Effector memory CD4-positive, alpha-beta T cell (primary cell): Measurements from ENCODE around the gene APH1B.

ENCODE experiments used
- DNase-seq, 3 donors: peaks; one replicate each; pipeline ENCODE4 v3.0.0-alpha.2; 2020
- H3K27ac ChIP-seq: 2 replicates; pipeline ENCODE4 v1.7.0; 2013; ENCODE audit warnings: mild to moderate bottlenecking, low read length, moderate library complexity; ENCODE audit not compliant: insufficient read depth, poor library complexity, severe bottlenecking
- H3K27me3 ChIP-seq: replicated peaks from 2 replicates; pipeline ENCODE4 v1.7.0; 2013; ENCODE audit warnings: mild to moderate bottlenecking, low read length; ENCODE audit not compliant: insufficient read depth, control insufficient read depth, poor library complexity, severe bottlenecking
- H3K36me3 ChIP-seq: 2 replicates; pipeline ENCODE4 v1.7.0; 2013; ENCODE audit warnings: mild to moderate bottlenecking, low read length, moderate library complexity; ENCODE audit not compliant: control insufficient read depth, insufficient read depth
- H3K4me1 ChIP-seq: 2 replicates; pipeline ENCODE4 v1.7.0; 2013; ENCODE audit warnings: low read length, mild to moderate bottlenecking; ENCODE audit not compliant: control insufficient read depth, insufficient read depth, poor library complexity, severe bottlenecking
- H3K4me3 ChIP-seq: 2 replicates; pipeline ENCODE4 v1.7.0; 2013; ENCODE audit warnings: low read length, low read depth, mild to moderate bottlenecking; ENCODE audit not compliant: insufficient read depth, poor library complexity, severe bottlenecking
- H3K9me3 ChIP-seq: 2 replicates; pipeline ENCODE4 v1.7.0; 2013; ENCODE audit warnings: mild to moderate bottlenecking, low read length, moderate library complexity; ENCODE audit not compliant: control insufficient read depth

Gene APH1B

DNA sequence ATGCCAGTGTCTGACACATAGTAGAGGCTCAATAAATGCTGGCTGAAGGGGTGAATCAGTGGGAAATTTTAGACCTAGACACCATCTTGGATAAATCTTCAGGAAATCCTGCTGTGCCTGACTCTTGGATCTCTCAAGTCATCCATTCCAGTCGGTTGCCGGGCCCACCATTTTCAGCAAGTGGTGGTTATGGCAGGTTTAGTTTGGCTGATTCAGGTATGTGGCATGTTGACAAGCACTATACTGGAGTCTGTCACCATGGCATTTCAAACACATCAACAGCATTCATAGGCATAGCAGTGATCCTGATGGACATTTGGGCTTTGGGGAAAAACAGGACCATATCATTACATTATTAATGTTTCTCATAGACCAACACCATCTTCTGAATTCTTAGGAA is 25.7 kb upstream of the APH1B start:
- DNase-seq, result no peak
- H3K27me3 ChIP-seq, result no peaks in the 10 kb centered on the region
- H3K9me3 ChIP-seq, result no peaks in the 10 kb centered on the region
- H3K4me3 ChIP-seq, result no peak overlapping the region
- no peak overlapping the region for H3K27ac ChIP-seq
- no peaks in the 10 kb centered on the region for H3K4me1 ChIP-seq
- peaks cover 44% of the 10 kb centered on the region for H3K36me3 ChIP-seq

DNA sequence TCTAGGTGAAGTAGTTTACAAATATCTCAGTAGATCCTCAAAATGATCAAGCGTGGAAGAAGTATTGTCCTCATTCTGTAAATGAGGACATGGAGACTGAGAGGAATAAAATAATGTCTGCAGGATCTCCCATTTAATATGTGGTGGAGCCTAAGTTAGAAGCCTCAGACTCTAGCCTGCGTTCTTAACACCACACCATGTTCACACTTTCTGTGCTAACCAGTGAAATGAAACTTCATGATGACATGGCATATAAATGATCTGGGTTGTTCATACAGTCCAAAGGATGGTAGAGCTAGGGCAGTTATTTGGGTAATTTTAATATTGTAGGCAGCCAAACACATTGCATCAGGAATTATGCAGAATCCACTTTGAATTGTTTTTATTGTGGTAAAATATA is 25.1 kb upstream of the APH1B start:
- no peaks in the 10 kb centered on the region for H3K4me1 ChIP-seq
- peaks cover 41% of the 10 kb centered on the region for H3K36me3 ChIP-seq
- H3K27ac ChIP-seq, result no peak overlapping the region
- no peaks in the 10 kb centered on the region for H3K27me3 ChIP-seq
- DNase-seq, result no peak
- H3K9me3 ChIP-seq, result no peaks in the 10 kb centered on the region
- H3K4me3 ChIP-seq, result no peak overlapping the region

GRCh38 chr15:63254991-63255390 is 22.4 kb upstream of the APH1B start:
- Histone ChIP-seq H3K4me1 (no peaks in the 10 kb centered on the region), H3K9me3 (no peaks in the 10 kb centered on the region), H3K36me3 (peaks cover 47% of the 10 kb centered on the region), H3K27me3 (no peaks in the 10 kb centered on the region), H3K4me3 (no peak overlapping the region), H3K27ac (no peak overlapping the region)
- no peak for DNase-seq

- Histone ChIP-seq H3K27ac (no peak overlapping the region), H3K27me3 (no peaks in the 10 kb centered on the region)
- no peak for DNase-seq
These were observed 21.9 kb upstream of the APH1B start for GRCh38 chr15:63255489-63255990.

DNA sequence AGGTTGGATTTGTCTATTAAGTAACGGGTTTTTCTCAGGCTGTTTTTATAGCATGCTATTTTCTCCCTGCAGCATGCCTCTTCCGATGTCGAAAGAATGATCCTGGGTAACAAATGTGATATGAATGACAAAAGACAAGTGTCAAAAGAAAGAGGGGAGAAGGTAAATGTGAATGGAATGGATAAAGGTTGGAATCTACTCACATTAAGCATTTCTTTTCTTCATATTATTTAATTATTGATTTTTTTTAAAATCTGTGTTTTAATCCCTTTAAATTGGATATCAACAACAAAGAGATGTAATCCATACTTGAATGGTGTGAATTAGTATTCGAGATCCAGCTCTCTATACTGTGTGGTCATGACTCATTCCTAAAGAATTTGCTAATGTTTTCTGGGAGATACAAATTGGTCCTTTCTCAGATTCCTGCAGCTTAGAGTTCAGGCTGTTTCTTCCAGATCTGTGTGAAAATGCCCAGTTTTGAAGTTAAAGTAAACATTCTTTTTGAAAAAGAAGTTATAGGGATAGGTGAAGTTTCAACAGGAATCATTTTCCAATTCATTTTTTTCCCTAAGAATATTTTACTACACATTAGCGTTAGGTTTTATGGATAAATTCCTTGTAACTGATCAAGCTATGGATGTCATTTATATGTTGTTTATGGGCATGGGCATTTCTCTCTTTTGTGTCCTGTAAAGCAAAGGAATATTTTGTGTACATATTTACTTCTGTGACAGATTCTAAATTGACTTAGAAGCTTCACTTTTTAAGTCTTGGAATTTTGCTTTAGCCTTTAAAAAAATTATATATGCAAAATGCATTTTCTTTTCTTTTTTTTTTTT is 20.8 kb upstream of the APH1B start:
- H3K27ac ChIP-seq, result no peak overlapping the region
- H3K27me3 ChIP-seq, result no peaks in the 10 kb centered on the region
- no peak overlapping the region for H3K4me3 ChIP-seq
- H3K36me3 ChIP-seq, result peaks cover 49% of the 10 kb centered on the region
- H3K4me1 ChIP-seq, result no peaks in the 10 kb centered on the region
- no peaks in the 10 kb centered on the region for H3K9me3 ChIP-seq
- no peak for DNase-seq

More at GRCh38 chr15:63255489-63255990, 21.9 kb upstream of the APH1B start:
- Histone ChIP-seq H3K4me1 (no peaks in the 10 kb centered on the region), H3K36me3 (peaks cover 47% of the 10 kb centered on the region), H3K4me3 (no peak overlapping the region), H3K9me3 (no peaks in the 10 kb centered on the region)

- Histone ChIP-seq H3K9me3 (no peaks in the 10 kb centered on the region), H3K4me3 (no peak overlapping the region), H3K4me1 (no peaks in the 10 kb centered on the region), H3K27me3 (no peaks in the 10 kb centered on the region), H3K36me3 (peaks cover 57% of the 10 kb centered on the region), H3K27ac (no peak overlapping the region)
- no peak for DNase-seq
These were observed 18.7 kb upstream of the APH1B start for GRCh38 chr15:63258658-63259057.

DNA sequence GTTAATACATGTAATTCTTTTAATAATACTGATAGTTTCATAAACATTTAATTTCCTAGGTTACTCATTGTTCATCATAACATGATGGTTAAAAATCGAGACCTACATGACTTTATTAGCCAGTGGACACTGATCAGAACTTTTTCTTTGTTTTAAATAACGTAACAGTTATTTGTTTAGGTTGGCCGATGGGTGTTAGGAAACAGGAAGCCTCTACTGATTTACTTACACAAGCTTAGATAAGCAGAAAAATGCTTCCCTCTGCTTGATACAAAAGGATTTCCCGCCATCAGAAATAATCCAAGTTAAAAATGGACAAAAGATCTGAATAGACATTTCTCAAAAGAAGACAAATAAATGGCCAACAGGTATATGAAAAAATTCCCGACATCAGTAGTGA is 16.6 kb upstream of the APH1B start:
- H3K27ac ChIP-seq, result no peak overlapping the region

DNA sequence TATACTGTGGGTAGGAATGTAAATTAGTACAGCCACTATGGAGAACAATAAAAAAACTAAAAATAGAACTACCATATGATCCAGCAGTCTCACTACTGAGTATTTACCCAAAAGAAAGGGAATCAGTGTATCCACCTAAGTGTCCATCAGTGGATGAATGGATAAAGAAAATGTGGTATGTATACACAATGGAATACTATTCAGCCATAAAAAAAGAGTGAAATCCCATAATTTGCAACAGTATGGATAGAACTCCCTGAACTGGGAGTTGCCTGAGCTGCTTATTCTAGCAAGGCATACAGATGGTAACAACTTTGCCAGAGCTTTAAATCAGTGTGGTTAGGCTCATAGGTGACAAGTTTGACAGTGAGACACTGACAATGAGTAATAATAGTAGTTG is 16.1 kb upstream of the APH1B start:
- peaks cover 64% of the 10 kb centered on the region for H3K36me3 ChIP-seq
- H3K27me3 ChIP-seq, result no peaks in the 10 kb centered on the region
- H3K27ac ChIP-seq, result no peak overlapping the region
- no peak for DNase-seq
- no peak overlapping the region for H3K4me3 ChIP-seq
- H3K9me3 ChIP-seq, result no peaks in the 10 kb centered on the region
- H3K4me1 ChIP-seq, result no peaks in the 10 kb centered on the region

More for the DNA sequence above, 16.6 kb upstream of the APH1B start:
- no peak overlapping the region for H3K4me3 ChIP-seq
- H3K36me3 ChIP-seq, result peaks cover 62% of the 10 kb centered on the region
- DNase-seq, result no peak
- H3K27me3 ChIP-seq, result no peaks in the 10 kb centered on the region
- H3K9me3 ChIP-seq, result no peaks in the 10 kb centered on the region
- no peaks in the 10 kb centered on the region for H3K4me1 ChIP-seq

DNA sequence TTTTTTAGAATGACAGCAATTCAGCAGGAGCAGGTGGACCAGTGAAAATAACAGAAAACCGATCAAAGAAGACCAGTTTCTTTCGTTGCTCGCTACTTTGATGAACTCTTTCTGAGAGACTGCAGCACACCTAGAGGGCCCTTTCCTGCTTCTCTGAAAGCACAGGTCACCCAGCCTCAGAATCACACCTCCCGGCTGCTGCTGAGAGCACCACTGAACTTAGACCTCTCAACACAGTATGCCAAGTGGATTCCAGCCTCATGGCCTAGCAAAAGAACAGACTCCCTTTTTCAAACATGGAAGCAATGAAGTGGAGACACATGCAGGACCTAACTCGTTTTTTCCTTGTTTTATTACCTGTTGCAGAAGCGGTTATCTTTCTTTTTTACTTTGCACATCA is 13.9 kb upstream of the APH1B start:
- H3K9me3 ChIP-seq, result no peaks in the 10 kb centered on the region

GRCh38 chr15:63264688-63265293 is 12.6 kb upstream of the APH1B start:
- Histone ChIP-seq H3K9me3 (no peaks in the 10 kb centered on the region), H3K4me3 (no peak overlapping the region), H3K4me1 (no peaks in the 10 kb centered on the region), H3K36me3 (peaks cover 56% of the 10 kb centered on the region), H3K27ac (no peak overlapping the region), H3K27me3 (no peaks in the 10 kb centered on the region)
- no peak for DNase-seq

More for the DNA sequence above, 13.9 kb upstream of the APH1B start:
- DNase-seq, result no peak
- Histone ChIP-seq H3K4me1 (no peaks in the 10 kb centered on the region), H3K27me3 (no peaks in the 10 kb centered on the region), H3K36me3 (peaks cover 65% of the 10 kb centered on the region), H3K27ac (no peak overlapping the region), H3K4me3 (no peak overlapping the region)
